Esophagus squamous epithelium (tissue), 4 donors: ENCODE results near the gene EHD4.

Experiments
- POLR2A ChIP-seq, 4 donors: fragments of 450-650 bp; IDR thresholded peaks; one replicate each; pipeline ENCODE4 v1.6.1; 2017; ENCODE audit warnings: antibody characterized with exemption in 4 of 4, mild to moderate bottlenecking in 4 of 4, moderate library complexity in 3 of 4
- TF ChIP-seq, protein P1 (sequence below), 6 experiments: fragments of 450-650 bp in 4 of 6; fragments of 200-600 bp in 2 of 6; sonication (generic) in 2 of 6; IDR thresholded peaks; one replicate each; pipeline ENCODE4 v1.5.1; 2016 to 2019; ENCODE audit warnings: antibody characterized with exemption in 6 of 6, mild to moderate bottlenecking in 4 of 6, moderate library complexity in 4 of 6

DNA sequence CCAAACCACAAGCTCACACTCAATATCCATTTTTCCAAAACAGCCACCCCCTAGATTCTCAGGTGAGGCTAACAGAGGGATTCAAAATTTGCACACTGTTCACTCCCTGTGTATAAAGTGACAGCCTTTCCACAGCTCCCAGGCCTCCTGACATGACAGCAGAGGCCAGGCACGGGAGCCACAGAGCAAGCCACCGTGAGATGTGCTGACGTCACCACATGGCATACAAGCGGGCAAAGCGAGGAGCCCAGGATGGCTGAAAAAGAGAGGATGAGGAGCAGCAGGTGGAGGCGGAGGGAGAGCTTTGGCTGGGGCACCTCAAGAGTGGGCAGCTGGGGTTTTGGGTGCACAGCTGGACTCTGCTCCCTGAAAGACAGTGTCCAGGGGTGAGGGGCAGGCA, 27.1 kb downstream of the EHD4 start:
- TF ChIP-seq POLR2A (IDR thresholded peaks at IDR 0.05), result no peak
- TF ChIP-seq, protein P1, sequence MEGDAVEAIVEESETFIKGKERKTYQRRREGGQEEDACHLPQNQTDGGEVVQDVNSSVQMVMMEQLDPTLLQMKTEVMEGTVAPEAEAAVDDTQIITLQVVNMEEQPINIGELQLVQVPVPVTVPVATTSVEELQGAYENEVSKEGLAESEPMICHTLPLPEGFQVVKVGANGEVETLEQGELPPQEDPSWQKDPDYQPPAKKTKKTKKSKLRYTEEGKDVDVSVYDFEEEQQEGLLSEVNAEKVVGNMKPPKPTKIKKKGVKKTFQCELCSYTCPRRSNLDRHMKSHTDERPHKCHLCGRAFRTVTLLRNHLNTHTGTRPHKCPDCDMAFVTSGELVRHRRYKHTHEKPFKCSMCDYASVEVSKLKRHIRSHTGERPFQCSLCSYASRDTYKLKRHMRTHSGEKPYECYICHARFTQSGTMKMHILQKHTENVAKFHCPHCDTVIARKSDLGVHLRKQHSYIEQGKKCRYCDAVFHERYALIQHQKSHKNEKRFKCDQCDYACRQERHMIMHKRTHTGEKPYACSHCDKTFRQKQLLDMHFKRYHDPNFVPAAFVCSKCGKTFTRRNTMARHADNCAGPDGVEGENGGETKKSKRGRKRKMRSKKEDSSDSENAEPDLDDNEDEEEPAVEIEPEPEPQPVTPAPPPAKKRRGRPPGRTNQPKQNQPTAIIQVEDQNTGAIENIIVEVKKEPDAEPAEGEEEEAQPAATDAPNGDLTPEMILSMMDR (IDR thresholded peaks at IDR 0.05), result no peak
